ENCODE data around the gene MDC1.
"Not testable (repeated sequence)": the region's sequence is repeated elsewhere in the genome, so short reads cannot be mapped to it uniquely, and the experiment has no call there.

Gene MDC1

GRCh38 chr6:30720738-30721197 is 3.7 kb upstream of the MDC1 start:
- H3F3A ChIP-seq (ENCODE audit: control insufficient read depth, insufficient read depth), result peaks cover 65% of the 10 kb centered on the region
- H3K4me1 ChIP-seq (ENCODE audit: control insufficient read depth, low read length), result peaks cover 57% of the 10 kb centered on the region
- peaks cover 76% of the 10 kb centered on the region for H3K36me3 ChIP-seq (ENCODE audit: control insufficient read depth, low read length)
- H4K20me1 ChIP-seq (ENCODE audit: control insufficient read depth, insufficient read depth, low read depth, low read length), result peaks cover 16% of the 10 kb centered on the region
- H3K4me2 ChIP-seq (ENCODE audit: low read length), result peak overlapping the region; percentile 76
- no peaks in the 10 kb centered on the region for H3K27me3 ChIP-seq (ENCODE audit: control insufficient read depth, low read length)
- H3K27ac ChIP-seq (ENCODE audit: low read depth, low read length), result peak overlapping the region; percentile 100
- H3K9me3 ChIP-seq (ENCODE audit: control insufficient read depth, insufficient read depth, low read length), result no peaks in the 10 kb centered on the region
- peaks cover 86% of the 10 kb centered on the region for H3K79me2 ChIP-seq (ENCODE audit: control insufficient read depth, low read length)
- peak overlapping the region; percentile 88 for H3K4me3 ChIP-seq (ENCODE audit: low read length)
- TF ChIP-seq CTCF (IDR thresholded peaks at IDR 0.05; ENCODE audit: low read depth, low read length, poor library complexity, severe bottlenecking), result no peak
- TF ChIP-seq EZH2phosphoT487 (IDR thresholded peaks at IDR 0.05; ENCODE audit: borderline replicate concordance, low read length), result no peak
- no peaks in the 10 kb centered on the region for H3K9me2 ChIP-seq (replicated peaks; ENCODE audit: control insufficient read depth, low read length)

GRCh38 chr6:30719791-30720737 is 3.0 kb upstream of the MDC1 start, which contains the start of gene TUBB:
TUBB (plus strand) TSS chr6:30720352; CDS start chr6:30720507, 155 bp downstream.
- H3K9me2 ChIP-seq (replicated peaks; ENCODE audit: control insufficient read depth, low read length), result no peaks in the 10 kb centered on the region
- TF ChIP-seq CTCF (IDR thresholded peaks at IDR 0.05; ENCODE audit: low read depth, low read length, poor library complexity, severe bottlenecking), result no peak
- no peak for TF ChIP-seq EZH2phosphoT487 (IDR thresholded peaks at IDR 0.05; ENCODE audit: borderline replicate concordance, low read length)
- H3K36me3 ChIP-seq (ENCODE audit: control insufficient read depth, low read length), result peaks cover 76% of the 10 kb centered on the region
- peak within 1 kb of the TSS; percentile 100 for H3K27ac ChIP-seq (ENCODE audit: low read depth, low read length)
- no peaks in the 10 kb centered on the region for H3K27me3 ChIP-seq (ENCODE audit: control insufficient read depth, low read length)
- H3K4me1 ChIP-seq (ENCODE audit: control insufficient read depth, low read length), result peaks cover 58% of the 10 kb centered on the region
- peak within 1 kb of the TSS; percentile 88 for H3K4me3 ChIP-seq (ENCODE audit: low read length)
- peak within 1 kb of the TSS; percentile 97 for H3K4me2 ChIP-seq (ENCODE audit: low read length)
- peaks cover 16% of the 10 kb centered on the region for H4K20me1 ChIP-seq (ENCODE audit: control insufficient read depth, insufficient read depth, low read depth, low read length)
- peaks cover 90% of the 10 kb centered on the region for H3K79me2 ChIP-seq (ENCODE audit: control insufficient read depth, low read length)
- no peaks in the 10 kb centered on the region for H3K9me3 ChIP-seq (ENCODE audit: control insufficient read depth, insufficient read depth, low read length)
- peaks cover 58% of the 10 kb centered on the region for H3F3A ChIP-seq (ENCODE audit: control insufficient read depth, insufficient read depth)

GRCh38 chr6:30719356-30719755 is 2.3 kb upstream of the MDC1 start:
- no peaks in the 10 kb centered on the region for H3K9me3 ChIP-seq (ENCODE audit: control insufficient read depth, insufficient read depth, low read length)
- peaks cover 51% of the 10 kb centered on the region for H3F3A ChIP-seq (ENCODE audit: control insufficient read depth, insufficient read depth)
- peaks cover 16% of the 10 kb centered on the region for H4K20me1 ChIP-seq (ENCODE audit: control insufficient read depth, insufficient read depth, low read depth, low read length)
- peaks cover 76% of the 10 kb centered on the region for H3K36me3 ChIP-seq (ENCODE audit: control insufficient read depth, low read length)
- H3K4me3 ChIP-seq (ENCODE audit: low read length), result peak overlapping the region; percentile 88
- peak overlapping the region; percentile 97 for H3K4me2 ChIP-seq (ENCODE audit: low read length)
- peaks cover 55% of the 10 kb centered on the region for H3K4me1 ChIP-seq (ENCODE audit: control insufficient read depth, low read length)
- H3K27me3 ChIP-seq (ENCODE audit: control insufficient read depth, low read length), result no peaks in the 10 kb centered on the region
- TF ChIP-seq CTCF (IDR thresholded peaks at IDR 0.05; ENCODE audit: low read depth, low read length, poor library complexity, severe bottlenecking) (no peak), EZH2phosphoT487 (IDR thresholded peaks at IDR 0.05; ENCODE audit: borderline replicate concordance, low read length) (no peak)
- H3K27ac ChIP-seq (ENCODE audit: low read depth, low read length), result peak overlapping the region; percentile 100
- H3K79me2 ChIP-seq (ENCODE audit: control insufficient read depth, low read length), result peaks cover 84% of the 10 kb centered on the region
- no peaks in the 10 kb centered on the region for H3K9me2 ChIP-seq (replicated peaks; ENCODE audit: control insufficient read depth, low read length)

GRCh38 chr6:30717845-30718720 is 1.0 kb upstream of the MDC1 start:
- peaks cover 44% of the 10 kb centered on the region for H3K4me1 ChIP-seq (ENCODE audit: control insufficient read depth, low read length)
- H3K4me2 ChIP-seq (ENCODE audit: low read length), result peak overlapping the region; percentile 97
- peak overlapping the region; percentile 100 for H3K27ac ChIP-seq (ENCODE audit: low read depth, low read length)
- H3K27me3 ChIP-seq (ENCODE audit: control insufficient read depth, low read length); H3K9me2 ChIP-seq (replicated peaks; ENCODE audit: control insufficient read depth, low read length); H4K20me1 ChIP-seq (ENCODE audit: control insufficient read depth, insufficient read depth, low read depth, low read length); H3K9me3 ChIP-seq (ENCODE audit: control insufficient read depth, insufficient read depth, low read length): not testable (repeated sequence)
- H3F3A ChIP-seq (ENCODE audit: control insufficient read depth, insufficient read depth), result peaks cover 38% of the 10 kb centered on the region
- peaks cover 73% of the 10 kb centered on the region for H3K79me2 ChIP-seq (ENCODE audit: control insufficient read depth, low read length)
- H3K36me3 ChIP-seq (ENCODE audit: control insufficient read depth, low read length), result peaks cover 76% of the 10 kb centered on the region
- peak overlapping the region; percentile 88 for H3K4me3 ChIP-seq (ENCODE audit: low read length)

All from DOHH2 (cell line).